T follicular helper cell (primary cell): ENCODE measurements around the gene TAPBP.
"Not testable (repeated sequence)": the region's sequence is repeated elsewhere in the genome, so short reads cannot be mapped to it uniquely, and the experiment has no call there.

Source experiments
- DNase-seq: peaks from one replicate; pipeline ENCODE4 v3.0.0-alpha.2; 2020; ENCODE audit warnings: low read depth
- total RNA-seq, 2 experiments: gene quantifications; one replicate each; lab custom pipeline; 2026; lab: John Stamatoyannopoulos, UW

Gene TAPBP
- total RNA-seq, result 347 to 579 reads per million in 2 experiments

- peak; percentile 79 for DNase-seq
Observed at GRCh38 chr6:33313709-33314514, at the start of gene TAPBP. TAPBP (minus strand) TSS chr6:33314078; CDS start chr6:33314041, 37 bp downstream.

DNA sequence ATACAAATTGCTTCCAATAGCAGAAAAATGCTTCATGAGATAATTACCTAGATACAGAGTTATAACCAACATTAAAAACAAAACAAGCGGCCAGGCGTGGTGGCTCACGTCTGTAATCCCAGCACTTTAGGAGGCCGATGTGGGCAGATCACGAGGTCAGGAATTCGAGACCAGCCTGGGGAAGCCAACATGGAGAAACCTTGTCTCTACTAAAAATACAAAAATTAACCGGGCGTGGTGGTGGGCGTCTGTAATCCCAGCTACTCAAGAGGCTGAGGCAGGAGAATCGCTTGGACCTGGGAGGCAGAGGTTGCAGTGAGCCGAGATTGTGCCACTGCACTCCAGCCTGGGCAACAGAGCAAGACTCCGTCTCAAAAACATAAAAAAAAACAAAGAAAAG, 49.6 kb upstream of the TAPBP start:
- not testable (repeated sequence) for DNase-seq

- no peak for DNase-seq
Observed at GRCh38 chr6:33359331-33359730, 45.5 kb upstream of the TAPBP start.

DNA sequence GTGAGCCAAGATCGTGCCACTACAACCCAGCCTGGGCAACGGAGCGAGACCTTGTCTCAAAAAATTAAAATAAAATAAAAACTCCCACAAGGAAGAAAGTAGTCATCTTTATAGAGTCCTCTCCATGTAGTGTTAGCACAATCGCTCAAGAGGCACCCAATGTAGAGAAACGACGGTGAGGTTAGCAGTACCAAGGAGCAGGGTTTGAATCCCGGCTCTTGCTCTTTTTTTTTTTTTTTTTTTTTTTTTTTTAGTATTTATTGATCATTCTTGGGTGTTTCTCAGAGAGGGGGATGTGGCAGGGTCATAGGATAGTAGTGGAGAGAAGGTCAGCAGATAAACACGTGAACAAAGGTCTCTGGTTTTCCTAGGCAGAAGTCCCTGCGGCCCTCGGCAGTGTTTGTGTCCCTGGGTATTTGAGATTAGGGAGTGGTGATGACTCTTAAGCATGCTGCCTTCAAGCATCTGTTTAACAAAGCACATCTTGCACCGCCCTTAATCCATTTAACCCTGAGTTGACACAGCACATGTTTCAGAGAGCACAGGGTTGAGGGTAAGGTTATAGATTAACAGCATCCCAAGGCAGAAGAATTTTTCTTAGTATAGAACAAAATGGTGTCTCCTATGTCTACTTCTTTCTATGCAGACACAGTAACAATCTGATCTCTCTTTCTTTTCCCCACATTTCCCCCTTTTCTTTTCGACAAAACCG, 43.4 kb upstream of the TAPBP start:
- DNase-seq, result not testable (repeated sequence)

GRCh38 chr6:33356295-33356694, 42.4 kb upstream of the TAPBP start:
- no peak for DNase-seq

DNA sequence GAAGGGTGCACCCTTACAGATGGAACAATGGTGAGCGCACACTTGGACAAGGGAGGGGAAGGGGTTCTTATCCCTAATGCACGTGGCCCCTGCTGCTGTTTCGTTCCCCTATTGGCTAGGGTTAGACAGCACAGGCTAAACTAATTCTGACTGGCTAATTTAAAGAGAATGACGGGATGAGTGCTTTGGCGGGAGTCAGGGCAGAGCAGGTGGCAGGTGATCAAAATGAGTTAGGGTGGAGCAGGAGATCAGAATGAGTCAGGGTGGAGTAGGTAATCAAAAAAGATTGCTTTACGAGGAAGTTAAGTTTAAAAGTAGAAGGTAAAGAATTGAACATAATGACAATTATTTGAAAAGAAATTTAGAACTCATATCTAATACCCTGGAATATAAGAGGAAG, 42.0 kb upstream of the TAPBP start:
- not testable (repeated sequence) for DNase-seq

DNA sequence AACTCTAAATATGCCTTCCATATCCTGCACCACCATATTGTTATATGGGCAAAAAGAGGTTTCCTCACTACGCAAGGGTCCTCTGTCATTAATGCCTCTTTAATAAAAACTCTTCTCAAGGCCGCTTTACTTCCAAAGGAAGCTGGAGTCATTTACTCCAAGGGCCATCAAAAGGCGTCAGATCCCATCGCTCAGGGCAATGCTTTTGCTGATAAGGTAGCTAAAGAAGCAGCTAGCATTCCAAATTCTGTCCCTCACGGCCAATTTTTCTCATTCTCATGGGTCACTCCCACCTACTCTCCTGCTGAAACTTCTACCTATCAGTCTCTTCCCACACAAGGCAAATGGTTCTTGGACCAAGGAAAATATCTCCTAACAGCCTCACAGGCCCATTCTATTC, 33.9 kb upstream of the TAPBP start:
- DNase-seq, result no peak

DNA sequence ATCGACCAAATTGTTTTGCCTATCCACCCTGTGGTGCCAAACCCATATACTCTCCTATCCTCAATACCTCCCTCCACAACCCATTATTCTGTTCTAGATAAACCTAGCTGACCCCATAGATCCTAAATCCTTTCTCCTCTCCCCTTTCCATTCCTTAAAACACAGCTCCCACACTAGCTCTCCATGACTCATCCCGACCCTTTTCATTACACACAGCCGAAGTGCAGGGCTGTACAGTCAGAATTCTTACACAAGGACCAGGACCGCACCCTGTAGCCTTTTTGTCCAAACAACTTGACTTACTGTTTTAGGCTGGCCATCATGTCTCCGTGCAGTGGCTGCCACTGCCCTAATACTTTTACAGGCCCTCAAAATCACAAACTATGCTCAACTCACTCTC, 33.1 kb upstream of the TAPBP start:
- not testable (repeated sequence) for DNase-seq

- peak; percentile 54 for DNase-seq
Observed at GRCh38 chr6:33344701-33345697, 31.1 kb upstream of the TAPBP start.

DNA sequence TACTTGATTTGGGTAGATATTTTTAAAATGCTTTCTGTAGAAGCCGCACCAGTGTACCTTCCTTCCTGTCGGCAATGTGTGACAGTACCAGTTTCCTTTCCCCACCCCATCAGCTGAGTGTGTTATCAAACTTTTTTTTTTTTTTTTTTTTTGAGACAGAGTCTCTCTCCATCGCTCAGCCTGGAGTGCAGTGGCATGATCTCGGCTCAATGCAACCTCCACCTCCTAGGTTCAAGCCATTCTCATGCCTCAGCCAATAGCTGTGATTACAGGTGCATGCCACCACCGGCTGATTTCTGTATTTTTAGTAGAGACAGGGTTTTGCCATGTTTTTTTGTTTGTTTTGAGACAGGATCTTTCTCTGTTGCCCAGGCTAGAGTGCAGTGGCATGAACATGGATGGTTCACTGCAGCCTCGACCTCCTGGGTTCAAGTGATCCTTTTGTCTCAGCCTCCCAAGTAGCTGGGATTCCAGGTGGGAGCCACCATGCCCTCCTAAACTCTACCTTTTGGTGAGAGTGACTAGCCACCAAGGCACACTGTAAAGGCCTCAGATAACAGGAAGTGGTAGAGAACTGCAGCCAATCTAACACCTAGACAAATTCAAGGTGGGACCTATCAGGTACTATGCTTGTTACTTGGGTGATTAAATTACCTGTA, 30.2 kb upstream of the TAPBP start:
- peak; percentile 61 for DNase-seq

GRCh38 chr6:33343606-33343952, 29.7 kb upstream of the TAPBP start:
- not testable (repeated sequence) for DNase-seq

DNA sequence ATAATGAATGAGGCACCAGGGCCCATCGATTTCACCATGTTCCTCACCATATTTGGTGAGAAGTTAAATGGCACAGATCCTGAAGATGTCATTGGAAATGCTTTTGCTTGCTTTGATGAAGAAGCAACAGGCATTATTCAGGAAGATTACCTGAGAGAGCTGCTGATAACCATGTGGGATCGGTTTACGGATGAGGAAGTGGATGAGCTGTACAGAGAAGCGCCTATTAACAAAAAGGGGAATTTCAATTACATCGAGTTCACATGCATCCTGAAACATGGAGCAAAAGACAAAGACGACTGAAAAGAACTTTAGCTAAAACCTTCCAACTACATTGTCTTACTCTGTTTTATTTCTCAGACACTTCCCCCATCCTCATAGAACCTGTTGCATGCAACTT, 25.3 kb upstream of the TAPBP start:
- no peak for DNase-seq

DNA sequence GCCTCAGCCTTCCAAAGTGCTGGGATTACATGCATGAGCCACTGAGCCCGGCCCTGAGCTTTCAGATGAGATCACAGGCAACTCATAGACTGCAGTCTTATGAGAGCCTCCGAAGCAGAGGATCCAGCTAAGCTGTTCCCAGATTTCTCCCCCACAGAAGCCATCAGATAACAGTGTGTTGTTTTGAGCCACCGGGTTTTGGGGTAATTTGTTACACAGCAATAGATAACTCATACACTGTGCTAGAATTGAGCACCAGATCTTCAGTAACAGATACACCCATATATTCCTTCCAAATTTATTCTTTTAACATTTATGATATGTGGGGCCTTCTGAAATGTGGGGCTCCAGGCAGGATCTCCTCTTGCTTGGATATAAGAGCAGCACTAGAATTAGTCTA, 22.6 kb upstream of the TAPBP start:
- DNase-seq, result no peak

DNA sequence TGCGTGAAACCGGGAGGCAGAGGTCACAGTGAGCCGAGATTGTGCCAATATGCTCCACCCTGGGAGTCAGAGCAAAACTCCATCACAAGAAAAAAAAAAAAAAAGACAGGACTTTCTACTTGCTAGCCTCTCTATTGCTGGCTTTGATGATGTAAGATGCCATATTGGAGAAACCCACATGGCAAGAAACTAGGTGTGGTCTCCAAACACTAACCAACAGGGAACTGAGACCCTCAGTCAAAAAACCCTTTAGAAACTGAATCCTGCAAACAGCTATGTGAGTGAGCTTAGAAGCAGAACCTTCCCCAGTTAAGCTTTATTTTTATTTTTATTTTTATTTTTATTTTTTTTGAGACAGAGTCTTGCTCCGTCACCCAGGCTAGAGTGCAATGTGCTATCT, 22.0 kb upstream of the TAPBP start:
- no peak for DNase-seq

DNA sequence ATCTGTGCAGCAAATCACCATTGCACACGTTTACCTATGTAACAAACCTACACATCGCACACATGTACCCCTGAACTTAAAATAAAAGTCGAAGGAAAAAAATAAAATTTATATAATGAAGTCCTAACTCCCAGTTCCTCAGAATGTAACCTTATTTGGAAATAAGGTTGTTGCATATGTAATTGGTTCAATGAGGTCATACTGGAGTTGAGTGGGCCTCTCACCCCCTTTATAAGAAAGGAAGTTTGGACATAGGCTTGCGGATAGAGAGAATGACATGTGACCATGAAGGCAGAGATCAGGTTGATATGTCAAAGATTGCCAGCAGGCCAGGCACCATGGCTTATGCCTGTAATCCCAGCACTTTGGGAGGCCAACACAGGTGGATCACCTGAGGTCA, 19.8 kb upstream of the TAPBP start:
- no peak for DNase-seq

- DNase-seq, result no peak
Observed at GRCh38 chr6:33330736-33331135, 16.9 kb upstream of the TAPBP start.

DNA sequence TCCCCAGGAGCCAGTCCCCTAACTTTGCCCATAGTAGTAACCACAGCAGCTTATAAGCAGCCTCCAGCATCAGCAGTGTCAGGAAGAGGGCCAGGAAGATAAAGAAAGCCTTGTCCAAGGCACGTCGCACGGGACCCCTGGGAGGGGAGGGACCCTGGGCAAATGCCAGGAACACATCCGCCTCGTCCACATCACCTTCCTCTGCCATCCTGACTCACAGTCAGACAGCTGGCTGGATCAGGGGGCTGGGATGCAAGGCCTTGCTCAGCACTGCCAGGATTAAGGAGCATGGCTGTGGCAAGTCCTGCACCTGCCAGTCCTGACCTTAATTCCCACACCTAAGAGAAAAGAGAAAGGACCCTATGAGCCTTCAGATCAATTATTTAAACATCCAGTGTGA, 15.2 kb upstream of the TAPBP start:
- no peak for DNase-seq

GRCh38 chr6:33324125-33324524, 10.2 kb upstream of the TAPBP start:
- DNase-seq, result no peak

GRCh38 chr6:33323623-33323948, 9.7 kb upstream of the TAPBP start:
- no peak for DNase-seq

DNA sequence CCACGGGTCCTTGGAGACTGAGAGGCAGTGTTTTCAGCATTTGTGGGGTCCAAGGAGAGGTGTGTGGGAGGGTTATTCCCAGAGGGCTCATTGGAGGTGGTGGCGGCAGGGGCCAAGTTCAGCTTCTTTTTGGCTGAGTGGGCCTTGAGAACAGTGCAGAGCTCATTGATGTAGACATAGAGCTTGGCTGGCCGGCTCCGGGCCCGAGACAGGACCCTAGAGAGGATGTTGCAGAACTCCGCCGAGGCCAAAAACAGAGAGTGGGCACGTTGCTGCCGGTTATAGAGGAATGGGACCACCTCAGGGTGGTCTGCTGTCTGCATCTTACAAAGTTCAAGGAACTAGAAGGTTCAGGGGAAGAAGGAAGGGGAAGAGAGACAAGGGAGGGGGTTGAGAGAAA, 7.3 kb upstream of the TAPBP start:
- DNase-seq, result no peak

DNA sequence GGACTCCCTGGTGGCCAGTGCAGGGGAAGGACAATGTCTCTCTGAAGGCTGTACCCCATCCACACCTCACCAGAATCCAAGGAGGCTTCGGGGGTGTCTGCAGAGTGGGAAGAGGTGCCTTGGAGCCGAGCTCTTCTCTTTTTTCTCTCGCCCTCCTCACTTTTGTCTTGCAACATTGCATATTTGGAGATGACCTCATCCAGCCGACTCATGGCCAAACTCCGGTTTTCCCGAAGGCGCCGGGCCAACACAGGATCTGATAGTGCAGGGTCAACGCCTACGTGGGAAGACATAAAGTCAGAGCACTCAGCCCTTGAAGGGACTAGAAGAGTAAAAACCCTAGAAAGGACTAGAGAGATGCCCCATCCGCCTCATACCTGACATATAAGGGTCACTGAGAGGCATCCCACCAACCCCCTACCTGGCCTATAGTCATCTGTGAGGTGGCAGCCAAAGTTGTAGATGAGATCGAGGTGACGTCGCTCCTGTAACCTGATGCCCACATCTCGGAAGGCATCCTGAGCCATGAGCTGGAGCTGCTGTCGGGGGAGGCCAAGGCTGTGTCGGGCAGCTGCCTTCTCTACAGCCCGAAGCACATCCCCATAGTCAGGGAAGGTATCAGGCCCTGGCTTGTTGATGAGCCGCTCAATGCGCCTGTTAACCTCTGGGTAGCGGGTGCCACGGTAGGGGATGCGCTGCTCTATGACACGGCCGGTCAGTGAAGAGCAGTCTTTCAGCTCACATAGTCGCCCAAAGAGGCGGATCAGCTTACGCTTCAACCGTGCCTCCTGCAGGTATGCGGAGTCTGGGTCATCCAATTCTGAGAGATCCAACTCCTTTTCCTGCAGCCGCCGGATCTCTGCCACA, 6.7 kb upstream of the TAPBP start:
- no peak for DNase-seq
